ENCODE data around the gene BBS7. TPM values are rescaled to one million over a fixed set of nuclear protein-coding genes. Genes with fewer than 3 reads are reported as not detected.

The BBS7 gene
- total RNA-seq, 3 donors from 2014 or later = 9.4 to 19.6 (median 13.5) TPM

DNA sequence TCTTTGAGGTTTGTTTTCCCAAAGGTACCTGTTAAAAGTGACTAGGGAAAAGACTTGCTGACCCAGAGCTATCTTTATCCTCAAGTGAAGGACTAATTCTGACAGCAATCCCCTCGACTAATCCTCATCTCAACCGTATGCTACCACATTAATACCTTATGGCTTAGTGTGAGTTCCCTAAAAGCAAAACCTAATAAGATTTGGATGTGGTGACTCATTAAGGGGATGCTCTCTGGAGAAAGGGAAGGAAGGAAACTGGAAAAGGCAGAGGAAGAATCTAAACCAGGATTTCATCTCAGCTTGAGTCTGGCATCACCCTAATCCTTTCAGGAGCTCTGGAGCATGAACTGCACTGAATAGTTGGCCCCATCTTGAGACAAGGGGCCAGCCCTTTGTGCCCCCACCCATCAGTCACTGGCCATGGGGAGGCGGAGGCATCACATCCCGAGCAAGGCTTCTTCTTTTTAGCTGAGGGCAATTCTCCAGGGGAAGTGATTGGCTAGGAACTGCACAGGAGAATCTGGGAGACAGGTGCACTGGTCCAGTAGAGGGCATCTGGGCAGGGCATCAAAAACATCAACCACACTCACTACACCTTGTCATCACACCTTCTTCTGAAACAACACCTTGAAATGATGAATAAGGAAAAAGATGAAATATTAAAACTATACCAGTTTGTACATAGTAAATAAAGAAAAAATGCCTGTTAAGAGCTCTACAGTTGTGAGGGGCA lies 6.9 kb upstream of the BBS7 start:
- no peak for DNase-seq
- intact Hi-C loops (cut with DNase I, micrococcal nuclease) = no loop called here
- ATAC-seq = peak; percentile 54
- Histone ChIP-seq H3K36me3 (ENCODE audit: low read depth) (no peaks in the 10 kb centered on the region), H3K4me1 (ENCODE audit: low read depth) (no peaks in the 10 kb centered on the region), H3K4me3 (no peak overlapping the region), H3K9me3 (no peaks in the 10 kb centered on the region)
- TF ChIP-seq, protein P1, sequence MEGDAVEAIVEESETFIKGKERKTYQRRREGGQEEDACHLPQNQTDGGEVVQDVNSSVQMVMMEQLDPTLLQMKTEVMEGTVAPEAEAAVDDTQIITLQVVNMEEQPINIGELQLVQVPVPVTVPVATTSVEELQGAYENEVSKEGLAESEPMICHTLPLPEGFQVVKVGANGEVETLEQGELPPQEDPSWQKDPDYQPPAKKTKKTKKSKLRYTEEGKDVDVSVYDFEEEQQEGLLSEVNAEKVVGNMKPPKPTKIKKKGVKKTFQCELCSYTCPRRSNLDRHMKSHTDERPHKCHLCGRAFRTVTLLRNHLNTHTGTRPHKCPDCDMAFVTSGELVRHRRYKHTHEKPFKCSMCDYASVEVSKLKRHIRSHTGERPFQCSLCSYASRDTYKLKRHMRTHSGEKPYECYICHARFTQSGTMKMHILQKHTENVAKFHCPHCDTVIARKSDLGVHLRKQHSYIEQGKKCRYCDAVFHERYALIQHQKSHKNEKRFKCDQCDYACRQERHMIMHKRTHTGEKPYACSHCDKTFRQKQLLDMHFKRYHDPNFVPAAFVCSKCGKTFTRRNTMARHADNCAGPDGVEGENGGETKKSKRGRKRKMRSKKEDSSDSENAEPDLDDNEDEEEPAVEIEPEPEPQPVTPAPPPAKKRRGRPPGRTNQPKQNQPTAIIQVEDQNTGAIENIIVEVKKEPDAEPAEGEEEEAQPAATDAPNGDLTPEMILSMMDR (IDR thresholded peaks at IDR 0.05) = no peak

DNA sequence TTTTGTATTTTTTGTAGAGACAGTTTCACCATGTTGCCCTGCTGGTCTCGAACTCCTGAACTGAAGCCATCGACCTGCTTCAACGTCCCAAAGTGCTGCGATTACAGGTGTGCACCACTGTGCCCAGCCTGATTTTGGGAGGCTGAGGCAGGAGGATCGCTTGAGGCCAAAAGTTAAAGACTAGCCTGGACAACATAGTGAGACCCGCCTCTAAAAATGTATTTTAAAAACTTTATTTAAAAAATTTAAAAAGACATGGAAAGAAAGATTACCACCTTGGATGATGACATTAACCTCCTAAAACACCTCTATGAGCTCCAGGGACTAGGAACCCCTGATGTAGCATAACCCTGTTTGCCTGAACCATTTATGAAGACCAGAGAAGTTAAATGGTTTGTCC lies 5.8 kb upstream of the BBS7 start:
- ATAC-seq (no peak), DNase-seq (no peak)
- H3K4me1 ChIP-seq (ENCODE audit: low read depth) = no peaks in the 10 kb centered on the region
- intact Hi-C loops (cut with DNase I, micrococcal nuclease) = no loop called here
- H3K4me3 ChIP-seq = no peak overlapping the region
- no peaks in the 10 kb centered on the region for H3K9me3 ChIP-seq
- no peaks in the 10 kb centered on the region for H3K36me3 ChIP-seq (ENCODE audit: low read depth)
- TF ChIP-seq, protein P1 (IDR thresholded peaks at IDR 0.05) = no peak

DNA sequence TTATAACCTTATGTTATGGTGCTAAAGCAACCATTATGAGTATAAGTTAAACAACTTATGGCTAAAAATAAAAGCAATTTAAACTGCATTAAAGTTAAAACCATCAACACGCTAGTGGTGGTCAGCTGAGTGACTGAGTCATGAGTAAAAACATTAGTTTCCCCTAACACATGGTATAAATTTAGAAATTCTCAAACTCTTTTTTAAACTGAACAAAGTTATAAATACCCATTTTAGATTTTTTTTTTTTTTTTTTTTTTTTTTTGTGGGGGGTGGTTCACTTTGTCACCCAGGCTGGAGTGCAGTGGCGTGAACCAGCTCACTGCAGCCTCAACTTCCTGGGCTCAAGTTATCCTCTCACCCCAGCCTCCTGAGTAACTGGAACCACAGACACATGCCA lies 5.4 kb upstream of the BBS7 start:
- H3K36me3 ChIP-seq (ENCODE audit: low read depth) = no peaks in the 10 kb centered on the region
- no peaks in the 10 kb centered on the region for H3K9me3 ChIP-seq
- no peak for ATAC-seq
- no peak for DNase-seq
- no peak overlapping the region for H3K4me3 ChIP-seq
- TF ChIP-seq, protein P1 (IDR thresholded peaks at IDR 0.05) = no peak
- no peaks in the 10 kb centered on the region for H3K4me1 ChIP-seq (ENCODE audit: low read depth)
- intact Hi-C loops (cut with DNase I, micrococcal nuclease) = no loop called here

DNA sequence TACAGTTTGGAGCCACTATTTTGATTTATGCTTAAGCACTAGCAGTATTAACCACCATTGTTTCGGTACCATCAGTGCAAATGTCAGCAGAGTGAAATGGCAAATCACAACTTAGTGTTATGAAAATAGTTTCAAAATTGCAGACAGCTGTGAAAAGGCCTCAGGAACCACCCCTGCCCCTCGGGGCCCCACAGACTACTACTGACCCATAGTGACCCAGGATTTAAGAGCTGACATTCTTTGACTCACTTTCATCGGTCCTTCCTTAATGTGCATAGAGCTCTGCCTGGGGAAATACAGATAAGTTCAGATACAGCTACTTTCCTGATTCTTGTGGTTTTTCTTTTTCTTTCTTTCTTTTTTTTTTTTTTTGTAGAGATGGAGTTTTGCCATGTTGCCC lies 3.3 kb upstream of the BBS7 start:
- intact Hi-C loops (cut with DNase I, micrococcal nuclease) = no loop called here
- no peaks in the 10 kb centered on the region for H3K9me3 ChIP-seq
- TF ChIP-seq, protein P1 (IDR thresholded peaks at IDR 0.05) = no peak
- peaks cover 5% of the 10 kb centered on the region for H3K4me1 ChIP-seq (ENCODE audit: low read depth)
- H3K4me3 ChIP-seq = no peak overlapping the region
- DNase-seq (no peak), ATAC-seq (no peak)
- no peaks in the 10 kb centered on the region for H3K36me3 ChIP-seq (ENCODE audit: low read depth)

DNA sequence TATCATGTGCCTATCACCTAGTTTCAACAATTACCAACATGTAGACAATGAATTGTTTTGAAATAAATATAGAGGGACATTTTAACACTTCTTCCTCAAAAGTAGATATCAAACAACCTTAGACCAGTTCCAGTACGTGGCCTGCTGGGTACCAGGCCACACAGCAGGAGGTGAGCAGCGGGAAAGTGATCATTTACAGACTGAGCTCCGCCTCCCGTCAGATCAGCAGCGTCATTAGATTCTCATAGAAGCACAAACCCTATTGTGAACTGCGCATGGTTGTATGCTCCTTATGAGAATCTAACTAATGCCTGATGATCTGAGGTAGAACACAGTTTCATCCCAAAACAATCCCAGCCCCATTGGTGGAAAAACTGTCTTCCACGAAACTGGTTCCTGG lies 6.5 kb downstream of the BBS7 start:
- no peak overlapping the region for H3K4me3 ChIP-seq
- H3K4me1 ChIP-seq (ENCODE audit: low read depth) = no peaks in the 10 kb centered on the region
- DNase-seq (no peak), ATAC-seq (no peak)
- intact Hi-C loops (cut with DNase I, micrococcal nuclease) = no loop called here
- no peaks in the 10 kb centered on the region for H3K36me3 ChIP-seq (ENCODE audit: low read depth)
- TF ChIP-seq, protein P1 (IDR thresholded peaks at IDR 0.05) = no peak
- no peaks in the 10 kb centered on the region for H3K9me3 ChIP-seq
